ENCODE results near the gene S100A14. TPM values are rescaled to one million over a fixed set of nuclear protein-coding genes. Genes with fewer than 3 reads are reported as not detected.

The S100A14 gene
- total RNA-seq, 1 donor from 2014 or later: 1.0 TPM

Other genes starting within 250 kb of the S100A14 start
- gene S100A12, start 240.7 kb downstream of the S100A14 start, total RNA-seq: not detected in 2 replicates
- not detected in 2 replicates for gene S100A8, start 225.3 kb downstream of the S100A14 start, total RNA-seq
- not detected in 2 replicates for gene S100A7A, start 199.8 kb downstream of the S100A14 start, total RNA-seq
- gene S100A7, start 155.7 kb downstream of the S100A14 start, total RNA-seq: not detected in 2 replicates
- gene S100A6, start 80.3 kb downstream of the S100A14 start, total RNA-seq: 428 and 2,979 TPM in 2 replicates
- 1.2 TPM in 2 replicates for gene S100A5, start 75.4 kb downstream of the S100A14 start, total RNA-seq
- 7.6 and 303 TPM in 2 replicates for gene S100A4, start 70.5 kb downstream of the S100A14 start, total RNA-seq
- gene S100A3, start 67.1 kb downstream of the S100A14 start, total RNA-seq: 5.2 and 36.8 TPM in 2 replicates
- 37.9 and 392 TPM in 2 replicates for gene S100A2, start 50.5 kb downstream of the S100A14 start, total RNA-seq
- 406 and 1,037 TPM in 2 replicates for gene S100A16, start 3.2 kb downstream of the S100A14 start, total RNA-seq
- gene S100A13, start 11.2 kb upstream of the S100A14 start, total RNA-seq: 95.6 and 246 TPM in 2 replicates
- 9.7 and 13.9 TPM in 2 replicates for gene S100A1, start 12.1 kb upstream of the S100A14 start, total RNA-seq
- gene CHTOP, start 17.7 kb upstream of the S100A14 start, total RNA-seq: 19.6 and 41.0 TPM in 2 replicates
- 51.7 and 76.1 TPM in 2 replicates for gene SNAPIN, start 42.4 kb upstream of the S100A14 start, total RNA-seq
- gene ILF2, start 54.7 kb upstream of the S100A14 start, total RNA-seq: 168 and 232 TPM in 2 replicates
- gene NPR1, start 62.4 kb upstream of the S100A14 start, total RNA-seq: 1.7 and 39.5 TPM in 2 replicates
- 15.1 and 59.2 TPM in 2 replicates for gene INTS3, start 111.7 kb upstream of the S100A14 start, total RNA-seq
- gene SLC27A3, start 159.1 kb upstream of the S100A14 start, total RNA-seq: 5.0 and 8.5 TPM in 2 replicates